ENCODE measurements around the gene FLT3.
"Not testable (repeated sequence)": the region's sequence is repeated elsewhere in the genome, so short reads cannot be mapped to it uniquely, and the experiment has no call there.

FLT3 gene

GRCh38 chr13:28044608-28045007 is 55.8 kb downstream of the FLT3 start:
- DNase-seq (ENCODE audit: low read depth): no peak

GRCh38 chr13:28043224-28043623 is 57.2 kb downstream of the FLT3 start:
- DNase-seq (ENCODE audit: low read depth): no peak

GRCh38 chr13:28041501-28041900 is 58.9 kb downstream of the FLT3 start:
- DNase-seq (ENCODE audit: low read depth): no peak

- DNase-seq (ENCODE audit: low read depth): no peak
These were observed 59.3 kb downstream of the FLT3 start for GRCh38 chr13:28041031-28041461.

GRCh38 chr13:28037399-28037798 is 63.0 kb downstream of the FLT3 start:
- DNase-seq (ENCODE audit: low read depth): no peak

- DNase-seq (ENCODE audit: low read depth): no peak
These were observed 65.1 kb downstream of the FLT3 start for GRCh38 chr13:28035146-28035782.

GRCh38 chr13:28033894-28034655 is 66.3 kb downstream of the FLT3 start:
- DNase-seq (ENCODE audit: low read depth): no peak

- not testable (repeated sequence) for DNase-seq (ENCODE audit: low read depth)
These were observed 67.9 kb downstream of the FLT3 start for GRCh38 chr13:28032438-28032837.

GRCh38 chr13:28031896-28032288 is 68.5 kb downstream of the FLT3 start:
- DNase-seq (ENCODE audit: low read depth): no peak

- DNase-seq (ENCODE audit: low read depth): no peak
These were observed 69.0 kb downstream of the FLT3 start for GRCh38 chr13:28031220-28031895.

GRCh38 chr13:28027607-28028364 is 72.6 kb downstream of the FLT3 start:
- DNase-seq (ENCODE audit: low read depth): no peak

- no peak for DNase-seq (ENCODE audit: low read depth)
These were observed 73.3 kb downstream of the FLT3 start for GRCh38 chr13:28027071-28027470.

- DNase-seq (ENCODE audit: low read depth): no peak
These were observed 73.9 kb downstream of the FLT3 start for GRCh38 chr13:28026508-28026907.

GRCh38 chr13:28022848-28023518 is 77.4 kb downstream of the FLT3 start:
- DNase-seq (ENCODE audit: low read depth): no peak

- no peak for DNase-seq (ENCODE audit: low read depth)
These were observed 86.1 kb downstream of the FLT3 start for GRCh38 chr13:28014301-28014700.

GRCh38 chr13:28013482-28013881 is 86.9 kb downstream of the FLT3 start:
- DNase-seq (ENCODE audit: low read depth): no peak

GRCh38 chr13:28012896-28013295 is 87.5 kb downstream of the FLT3 start:
- no peak for DNase-seq (ENCODE audit: low read depth)

GRCh38 chr13:28012383-28012782 is 88.0 kb downstream of the FLT3 start:
- no peak for DNase-seq (ENCODE audit: low read depth)

GRCh38 chr13:28010046-28010445 is 90.3 kb downstream of the FLT3 start:
- no peak for DNase-seq (ENCODE audit: low read depth)

- DNase-seq (ENCODE audit: low read depth): not testable (repeated sequence)
These were observed 95.4 kb downstream of the FLT3 start for GRCh38 chr13:28005016-28005415.

GRCh38 chr13:28002886-28003698 is 97.3 kb downstream of the FLT3 start:
- DNase-seq (ENCODE audit: low read depth): no peak
